GM18498 (cell line): ENCODE data around the gene LOXL1.

ENCODE experiments used
- ATAC-seq: cut with Tn5 transposase; IDR thresholded peaks from one replicate; pipeline ENCODE4 v1.9.1; 2021; ENCODE audit warnings: mild to moderate bottlenecking, moderate library complexity; ENCODE audit not compliant: unreplicated experiment

The LOXL1 gene

GRCh38 chr15:73899197-73900094 is 26.8 kb upstream of the LOXL1 start:
- no peak for ATAC-seq

- ATAC-seq, result no peak
Observed at GRCh38 chr15:73900095-73900712, 26.1 kb upstream of the LOXL1 start.

GRCh38 chr15:73901126-73901810 is 25.0 kb upstream of the LOXL1 start:
- ATAC-seq, result no peak

- no peak for ATAC-seq
Observed at GRCh38 chr15:73902121-73903020, 23.9 kb upstream of the LOXL1 start.

- no peak for ATAC-seq
Observed at GRCh38 chr15:73904026-73904815, 22.0 kb upstream of the LOXL1 start.

- no peak for ATAC-seq
Observed at GRCh38 chr15:73905225-73905827, 20.9 kb upstream of the LOXL1 start.

GRCh38 chr15:73906346-73907034 is 19.8 kb upstream of the LOXL1 start:
- ATAC-seq, result no peak

GRCh38 chr15:73907035-73907408 is 19.2 kb upstream of the LOXL1 start:
- no peak for ATAC-seq

- no peak for ATAC-seq
Observed at GRCh38 chr15:73908030-73908821, 18.0 kb upstream of the LOXL1 start.

- no peak for ATAC-seq
Observed at GRCh38 chr15:73908822-73909122, 17.5 kb upstream of the LOXL1 start.

- ATAC-seq, result no peak
Observed at GRCh38 chr15:73909651-73910050, 16.6 kb upstream of the LOXL1 start.

- no peak for ATAC-seq
Observed at GRCh38 chr15:73910522-73911303, 15.5 kb upstream of the LOXL1 start.

GRCh38 chr15:73912030-73912596 is 14.1 kb upstream of the LOXL1 start:
- ATAC-seq, result no peak

GRCh38 chr15:73914145-73914544 is 12.1 kb upstream of the LOXL1 start:
- ATAC-seq, result no peak

GRCh38 chr15:73915082-73915481 is 11.2 kb upstream of the LOXL1 start:
- no peak for ATAC-seq

GRCh38 chr15:73918784-73919183 is 7.5 kb upstream of the LOXL1 start:
- ATAC-seq, result no peak

GRCh38 chr15:73919706-73920105 is 6.6 kb upstream of the LOXL1 start:
- no peak for ATAC-seq
